Measurements from ENCODE around the gene TNS4. TPM values are rescaled to one million over a fixed set of nuclear protein-coding genes. Genes with fewer than 3 reads are reported as not detected.

The TNS4 gene
- total RNA-seq, 1 donor from 2014 or later: not detected

DNA sequence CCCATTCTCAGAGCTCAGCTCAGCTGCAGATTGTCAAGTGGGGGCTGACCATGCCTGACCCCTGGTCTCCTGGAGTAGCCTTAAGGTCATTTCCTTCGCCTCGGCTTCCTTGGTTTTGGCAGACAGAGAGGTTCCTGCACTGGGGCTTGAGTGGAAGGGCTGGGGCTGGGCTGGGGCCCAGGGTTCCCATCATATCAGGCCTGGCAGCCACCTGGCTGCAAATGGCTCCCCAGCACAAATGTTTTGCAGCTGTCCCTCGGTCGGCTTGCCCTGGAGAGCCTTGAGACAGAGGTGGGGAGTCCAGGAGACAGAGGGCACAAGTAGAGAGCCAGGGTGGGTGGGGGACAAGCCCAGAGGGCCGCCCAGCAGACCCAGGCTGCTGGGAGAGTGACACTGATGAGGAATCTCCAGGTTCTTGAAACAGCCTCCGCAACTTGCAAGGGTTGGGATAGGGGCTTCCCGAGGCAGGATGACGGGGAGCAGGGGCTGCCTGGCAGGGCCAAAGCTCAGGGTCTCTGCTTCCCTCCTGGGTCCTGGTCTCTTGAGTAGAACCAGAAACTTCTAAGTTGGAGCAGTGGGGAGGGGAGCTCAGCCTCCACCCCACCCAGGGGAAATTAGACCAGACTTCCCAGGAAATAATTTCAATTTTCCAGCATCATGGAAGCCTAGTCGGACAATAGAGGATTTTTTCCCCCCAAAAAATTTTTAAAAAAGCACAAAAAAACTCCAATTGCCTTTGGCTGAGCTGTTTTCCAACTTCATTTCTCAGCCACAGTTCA, 38.9 kb downstream of the TNS4 start:
- DNase-seq (ENCODE audit: low spot score): no peak
- intact Hi-C loops (cut with DNase I): no loop called here

DNA sequence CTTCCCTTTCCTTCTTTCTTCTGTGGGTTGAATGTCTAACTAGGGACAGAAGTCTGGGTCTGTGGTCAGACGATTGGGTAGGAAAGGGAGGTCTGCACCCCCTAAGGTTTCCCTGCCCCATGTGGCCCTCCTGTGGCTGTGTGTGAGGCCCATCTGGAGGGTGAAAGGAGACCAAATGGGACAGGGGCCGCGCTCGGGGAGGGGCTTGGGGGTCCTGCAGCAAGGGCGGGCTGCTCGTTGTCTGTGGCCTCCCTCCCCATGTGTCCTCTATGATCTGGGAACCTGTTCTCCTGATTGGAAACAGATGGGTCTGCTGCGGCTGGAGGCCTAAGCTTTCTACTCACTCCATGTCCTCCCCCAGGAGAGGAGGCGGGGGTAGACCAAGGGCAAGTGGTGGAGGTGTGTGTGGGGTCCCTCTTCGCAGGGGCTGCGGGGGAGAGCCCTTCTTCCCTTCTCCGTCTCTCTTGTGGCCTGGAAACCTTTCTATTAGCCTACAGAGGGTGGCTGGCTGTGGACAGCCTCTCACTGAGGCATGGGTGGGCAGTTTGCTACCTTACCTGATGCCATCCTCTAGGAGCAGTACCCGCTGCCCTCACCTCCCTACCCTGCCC, 39.6 kb downstream of the TNS4 start:
- intact Hi-C loops (cut with DNase I): no loop called here
- no peak for DNase-seq (ENCODE audit: low spot score)

DNA sequence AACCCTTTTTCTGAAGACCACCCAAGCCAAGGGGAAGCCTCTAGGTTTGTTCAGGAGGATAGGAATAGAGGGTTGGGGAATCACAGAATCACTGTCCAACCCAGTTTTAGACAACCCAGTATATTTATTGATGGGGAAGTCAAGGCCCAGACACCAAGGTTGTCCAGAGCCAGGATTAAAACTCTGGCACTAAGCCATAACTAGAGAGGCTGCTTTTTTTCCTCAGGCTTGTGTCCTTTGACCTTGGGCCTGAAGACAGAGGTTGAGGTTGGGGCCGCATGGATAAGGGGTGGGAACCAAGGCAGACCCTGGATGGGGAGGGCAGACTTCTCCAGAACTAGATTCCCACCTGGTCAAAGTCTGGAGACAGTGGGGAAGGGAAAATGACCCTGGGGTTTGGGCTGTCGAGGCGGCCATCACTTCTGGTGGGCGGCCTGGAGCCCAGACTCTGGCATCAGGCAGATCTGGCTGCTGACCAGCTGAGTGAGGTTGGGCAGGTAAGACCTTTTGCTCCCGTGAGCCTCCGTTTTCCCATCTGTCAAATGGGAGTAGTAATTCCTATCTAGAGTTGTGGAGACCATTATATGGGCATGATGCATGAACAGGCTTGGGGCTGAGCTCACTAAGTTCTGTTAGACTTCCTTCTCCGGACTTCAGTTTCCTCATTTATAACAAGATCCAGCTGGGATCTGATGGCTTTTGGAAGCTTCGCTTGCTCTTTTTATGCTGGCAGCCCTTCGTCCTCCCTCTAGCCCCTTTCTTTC, 40.3 kb downstream of the TNS4 start:
- no peak for DNase-seq (ENCODE audit: low spot score)
- intact Hi-C loops (cut with DNase I): no loop called here

DNA sequence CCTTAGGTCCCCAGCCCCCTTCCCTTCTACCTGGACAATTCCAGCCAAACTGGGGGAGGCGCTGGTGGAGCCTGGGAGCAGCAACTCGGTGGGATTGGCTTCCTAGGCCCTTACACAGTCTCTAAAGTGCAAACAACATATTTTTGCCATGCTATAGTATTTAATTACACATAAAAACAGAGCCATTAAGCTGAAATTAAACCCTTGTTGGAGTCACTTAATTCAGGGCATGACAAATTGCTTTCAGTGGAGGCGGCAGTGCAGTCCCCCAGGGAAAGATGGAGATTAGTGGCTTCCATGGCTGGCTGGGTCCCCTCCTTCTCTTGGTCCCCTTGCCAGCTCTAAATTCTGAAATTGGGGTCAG, 40.8 kb downstream of the TNS4 start:
- DNase-seq (ENCODE audit: low spot score): no peak
- intact Hi-C loops (cut with DNase I): no loop called here

DNA sequence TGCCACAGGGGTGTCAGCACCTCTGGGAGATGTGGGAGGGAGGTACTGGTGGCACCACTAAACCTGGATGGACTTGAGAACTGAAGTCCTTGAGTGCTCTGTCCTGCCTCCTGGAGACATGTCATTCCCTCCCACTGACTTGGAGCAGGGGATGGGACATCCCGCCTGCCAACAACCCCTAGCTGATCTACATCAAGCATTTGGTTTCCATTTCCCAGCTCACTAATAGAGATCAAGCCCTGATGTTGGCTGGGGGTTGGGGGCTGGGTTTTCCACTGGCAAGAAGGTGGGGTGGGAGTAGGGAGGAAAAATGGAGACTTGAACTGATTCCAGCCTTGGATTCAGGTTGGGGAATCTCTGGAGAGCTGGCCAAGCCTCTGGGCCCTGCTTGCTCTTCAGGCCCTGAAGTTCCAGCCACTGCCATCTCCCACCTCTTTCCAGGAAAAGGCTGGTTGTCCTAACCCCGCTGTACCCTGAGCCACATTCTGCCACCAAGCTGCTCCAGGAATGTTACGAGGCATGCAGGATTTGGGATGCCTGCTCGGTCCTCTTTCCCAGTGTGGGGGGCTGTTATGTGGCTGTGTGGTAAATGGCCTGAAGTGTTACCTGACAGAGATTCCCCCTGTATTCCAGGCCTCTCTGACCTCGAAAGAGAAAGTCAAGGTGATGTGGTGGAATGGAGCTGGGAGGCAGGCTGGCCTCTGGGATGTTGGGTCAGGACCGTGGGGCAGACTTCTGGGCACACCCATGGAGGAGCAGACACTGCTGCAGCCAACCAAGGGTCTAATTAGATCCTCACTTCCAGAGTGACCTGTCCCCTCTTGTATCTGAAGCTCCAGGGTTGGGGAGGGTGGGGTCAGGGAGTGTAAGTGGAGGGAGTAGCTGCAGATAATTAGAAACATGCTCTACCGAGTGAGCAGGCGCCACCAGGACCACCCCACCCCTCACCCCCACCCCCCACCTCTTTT, 41.5 kb downstream of the TNS4 start:
- no peak for DNase-seq (ENCODE audit: low spot score)
- intact Hi-C loops (cut with DNase I): no loop called here

DNA sequence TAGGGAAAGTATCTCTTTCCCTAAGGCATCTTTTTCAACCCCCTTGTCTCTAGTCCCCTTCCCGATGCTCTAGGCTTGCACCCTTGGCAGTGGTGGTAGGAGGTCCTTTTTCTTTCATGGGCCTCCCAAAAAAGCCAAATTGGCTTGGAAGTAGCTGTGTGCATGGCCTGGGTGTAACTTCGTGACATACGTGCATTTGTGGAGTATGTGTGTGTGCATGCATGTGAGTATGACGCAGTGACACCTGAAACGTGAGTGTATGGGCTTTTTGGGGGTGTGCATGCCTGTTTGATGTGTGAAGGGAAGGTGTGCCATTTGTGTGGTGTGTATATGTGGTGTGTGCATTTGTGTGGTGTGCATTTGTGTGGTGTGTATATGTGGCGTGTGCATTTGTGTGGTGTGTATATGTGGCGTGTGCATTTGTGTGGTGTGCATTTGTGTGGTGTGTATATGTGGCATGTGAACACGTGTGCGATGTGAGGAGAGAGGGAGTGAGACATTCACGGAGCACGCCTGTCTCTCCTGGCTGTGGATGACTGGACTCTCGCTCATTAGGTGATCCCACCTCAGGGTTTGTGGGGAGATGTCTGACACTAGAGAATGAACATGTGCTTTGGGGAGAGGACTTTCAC, 42.5 kb downstream of the TNS4 start:
- intact Hi-C loops (cut with DNase I): no loop called here
- DNase-seq (ENCODE audit: low spot score): no peak

DNA sequence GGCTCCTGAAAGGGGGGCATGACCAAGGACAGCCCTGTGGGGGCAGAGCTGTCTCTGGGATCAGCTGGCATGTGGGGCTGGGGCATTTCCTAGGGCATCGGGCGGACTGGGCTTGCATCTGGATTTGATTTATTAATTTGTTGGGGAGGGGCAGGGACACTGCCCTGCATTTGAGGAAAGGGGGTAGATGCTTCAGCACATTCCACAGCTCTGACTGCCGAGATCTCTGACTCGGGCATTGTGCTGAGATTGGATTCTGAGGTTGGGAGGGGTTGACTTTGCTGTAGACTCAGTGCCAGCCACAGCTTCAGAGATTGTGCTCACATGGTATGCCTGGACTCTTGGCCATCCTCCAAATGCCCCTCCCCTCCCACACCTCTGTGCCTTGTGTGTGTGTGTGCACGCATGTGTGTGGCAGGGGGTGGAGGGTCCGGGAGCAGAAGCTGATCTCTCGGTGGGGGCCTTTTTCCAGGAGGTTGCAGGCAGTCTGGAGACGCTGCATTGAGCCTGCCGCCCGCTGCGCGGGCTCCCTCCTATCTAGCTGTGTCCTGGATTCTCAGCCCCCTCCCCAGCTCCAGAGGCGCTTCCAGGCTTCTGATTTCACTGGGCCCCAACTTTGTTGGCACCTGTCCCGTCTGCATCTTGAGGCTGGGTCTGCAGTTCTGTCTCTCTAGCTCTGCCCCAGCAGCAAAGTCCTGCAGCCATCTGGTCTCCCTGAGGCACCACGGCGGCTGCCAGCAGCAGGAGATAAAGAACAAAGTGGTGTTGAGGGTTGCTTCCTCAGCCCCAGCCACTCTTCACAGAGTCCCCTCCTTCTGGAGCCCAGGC, 43.2 kb downstream of the TNS4 start:
- intact Hi-C loops (cut with DNase I): no loop called here
- no peak for DNase-seq (ENCODE audit: low spot score)

DNA sequence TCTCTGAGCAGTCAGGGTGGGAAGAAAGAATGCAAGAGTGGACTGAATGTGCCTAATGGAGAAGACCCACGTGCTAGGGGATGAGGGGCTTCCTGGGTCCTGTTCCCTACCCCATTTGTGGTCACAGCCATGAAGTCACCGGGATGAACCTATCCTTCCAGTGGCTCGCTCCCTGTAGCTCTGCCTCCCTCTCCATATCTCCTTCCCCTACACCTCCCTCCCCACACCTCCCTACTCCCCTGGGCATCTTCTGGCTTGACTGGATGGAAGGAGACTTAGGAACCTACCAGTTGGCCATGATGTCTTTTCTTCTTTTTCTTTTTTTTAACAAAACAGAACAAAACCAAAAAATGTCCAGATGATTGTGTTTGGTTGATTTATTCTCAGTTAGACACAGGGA, 44.1 kb downstream of the TNS4 start:
- intact Hi-C loops (cut with DNase I): no loop called here
- no peak for DNase-seq (ENCODE audit: low spot score)

DNA sequence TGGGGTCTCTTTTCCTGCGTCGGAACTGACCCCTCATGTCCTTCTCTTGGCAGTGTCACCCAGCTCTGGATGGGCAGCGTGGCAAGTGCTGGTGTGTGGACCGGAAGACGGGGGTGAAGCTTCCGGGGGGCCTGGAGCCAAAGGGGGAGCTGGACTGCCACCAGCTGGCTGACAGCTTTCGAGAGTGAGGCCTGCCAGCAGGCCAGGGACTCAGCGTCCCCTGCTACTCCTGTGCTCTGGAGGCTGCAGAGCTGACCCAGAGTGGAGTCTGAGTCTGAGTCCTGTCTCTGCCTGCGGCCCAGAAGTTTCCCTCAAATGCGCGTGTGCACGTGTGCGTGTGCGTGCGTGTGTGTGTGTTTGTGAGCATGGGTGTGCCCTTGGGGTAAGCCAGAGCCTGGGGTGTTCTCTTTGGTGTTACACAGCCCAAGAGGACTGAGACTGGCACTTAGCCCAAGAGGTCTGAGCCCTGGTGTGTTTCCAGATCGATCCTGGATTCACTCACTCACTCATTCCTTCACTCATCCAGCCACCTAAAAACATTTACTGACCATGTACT, 44.9 kb downstream of the TNS4 start:
- no peak for DNase-seq (ENCODE audit: low spot score)
- intact Hi-C loops (cut with DNase I): no loop called here

DNA sequence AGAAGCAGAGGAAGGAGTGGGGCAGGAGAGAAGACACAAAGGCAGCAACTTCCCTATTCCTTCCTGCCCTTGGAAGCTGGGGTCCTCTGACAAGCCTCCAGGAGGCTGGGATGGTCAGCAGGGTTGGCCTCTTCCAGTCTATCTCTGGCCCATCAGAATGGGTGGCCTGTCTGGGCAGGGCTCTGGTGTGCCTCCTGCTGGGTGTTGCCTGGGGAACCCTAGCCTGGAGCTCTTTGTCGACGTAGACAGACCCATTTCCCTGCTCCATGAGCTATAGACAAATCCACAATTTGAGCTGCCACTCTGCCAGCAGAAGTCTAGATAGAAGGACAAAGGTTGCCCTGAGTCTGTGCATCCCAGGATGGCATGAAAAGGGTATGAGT, 46.8 kb downstream of the TNS4 start:
- no peak for DNase-seq (ENCODE audit: low spot score)
- intact Hi-C loops (cut with DNase I): no loop called here

DNA sequence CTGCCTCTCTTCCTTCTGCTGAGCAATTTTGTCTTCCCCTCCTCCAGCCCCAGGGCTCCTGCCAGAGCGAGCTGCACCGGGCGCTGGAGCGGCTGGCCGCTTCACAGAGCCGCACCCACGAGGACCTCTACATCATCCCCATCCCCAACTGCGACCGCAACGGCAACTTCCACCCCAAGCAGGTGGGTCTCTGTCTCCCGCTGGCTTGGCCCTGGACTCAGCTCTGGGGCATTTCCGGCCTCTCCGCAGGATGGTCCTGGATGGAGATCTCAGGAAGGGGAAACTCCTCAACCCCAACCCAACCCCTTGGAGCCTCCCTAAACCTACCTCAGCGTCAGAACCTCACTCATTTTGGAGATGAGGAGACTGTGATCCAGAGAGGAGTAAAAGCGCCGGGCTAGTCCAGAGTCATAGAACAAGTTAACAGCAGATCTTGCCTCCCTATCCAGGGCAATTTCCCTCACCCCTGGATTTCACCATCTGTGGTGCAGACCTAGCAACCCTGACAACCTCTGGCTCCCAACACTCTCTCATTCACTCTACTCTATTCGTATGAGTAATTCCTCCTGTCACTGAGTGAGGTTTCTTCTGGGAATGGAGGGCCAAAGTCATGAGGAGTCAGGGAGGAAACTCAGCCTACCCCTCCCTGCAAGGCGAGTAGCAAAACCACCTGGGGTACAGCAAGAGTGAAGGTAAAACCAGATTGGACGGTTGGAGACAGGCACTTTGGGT, 47.4 kb downstream of the TNS4 start:
- DNase-seq (ENCODE audit: low spot score): no peak
- intact Hi-C loops (cut with DNase I): no loop called here

DNA sequence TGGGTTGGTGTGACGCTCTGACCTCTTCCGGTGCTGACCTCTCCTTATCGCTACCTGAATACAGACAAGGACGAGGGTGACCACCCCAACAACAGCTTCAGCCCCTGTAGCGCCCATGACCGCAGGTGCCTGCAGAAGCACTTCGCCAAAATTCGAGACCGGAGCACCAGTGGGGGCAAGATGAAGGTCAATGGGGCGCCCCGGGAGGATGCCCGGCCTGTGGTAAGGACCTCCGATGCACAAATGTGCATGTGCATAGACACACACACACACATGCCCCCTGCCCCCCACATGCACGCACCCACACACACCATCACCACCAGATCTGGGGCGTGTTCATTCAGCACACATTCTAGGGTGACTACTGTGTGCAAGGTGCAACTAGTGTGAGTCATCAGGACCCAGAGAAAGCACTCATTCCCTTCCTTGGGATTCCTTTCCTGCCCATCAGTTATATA, 48.5 kb downstream of the TNS4 start:
- intact Hi-C loops (cut with DNase I): no loop called here
- DNase-seq (ENCODE audit: low spot score): no peak

DNA sequence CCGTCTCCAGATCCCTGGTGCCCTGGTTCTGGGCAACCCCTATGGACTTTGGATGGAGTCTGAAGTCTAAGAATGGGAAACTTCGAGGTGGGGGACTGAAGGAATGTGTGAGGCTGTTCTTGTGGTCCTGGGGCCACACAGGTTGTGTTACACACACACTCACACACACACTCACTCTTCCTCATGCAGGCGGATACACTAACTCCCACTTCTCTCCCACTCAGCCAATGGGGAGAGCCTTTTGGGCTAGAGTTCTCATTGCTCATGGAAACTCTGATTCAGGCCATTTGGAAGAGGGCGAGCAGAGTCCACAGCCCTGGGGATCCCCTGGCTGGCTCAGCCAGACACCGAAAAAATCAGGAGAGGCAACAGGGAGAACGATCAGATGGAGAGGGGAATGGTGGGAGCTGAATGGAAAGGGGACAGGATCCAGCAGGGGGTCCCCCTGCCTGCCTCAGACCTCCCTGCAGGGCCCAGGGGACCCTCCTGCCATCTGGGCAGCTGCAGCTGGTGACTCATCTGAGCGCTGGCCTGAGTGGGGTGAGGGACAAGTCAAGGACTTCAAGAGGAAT, 49.1 kb downstream of the TNS4 start:
- no peak for DNase-seq (ENCODE audit: low spot score)
- intact Hi-C loops (cut with DNase I): no loop called here

DNA sequence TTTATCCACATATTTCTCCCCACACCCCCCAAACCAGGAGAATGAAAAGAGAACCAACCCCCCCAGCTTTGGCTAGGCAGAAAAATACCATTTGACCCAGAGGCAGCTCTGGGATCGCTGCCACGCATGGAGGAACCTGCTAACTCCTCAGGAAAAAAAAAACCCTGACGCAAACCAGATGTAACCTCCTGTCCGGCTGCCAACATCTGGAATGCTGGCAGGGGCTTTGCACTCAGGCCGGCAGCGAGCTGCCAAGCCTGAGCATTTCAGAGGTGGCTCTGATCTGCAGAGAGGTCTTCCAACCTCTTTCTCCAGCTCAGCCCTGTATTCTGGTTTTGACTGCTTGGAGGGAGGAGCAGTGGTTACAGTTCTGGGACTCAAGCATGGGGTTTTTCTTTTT, 50.0 kb downstream of the TNS4 start:
- intact Hi-C loops (cut with DNase I): no loop called here
- DNase-seq (ENCODE audit: low spot score): peak; percentile 84

DNA sequence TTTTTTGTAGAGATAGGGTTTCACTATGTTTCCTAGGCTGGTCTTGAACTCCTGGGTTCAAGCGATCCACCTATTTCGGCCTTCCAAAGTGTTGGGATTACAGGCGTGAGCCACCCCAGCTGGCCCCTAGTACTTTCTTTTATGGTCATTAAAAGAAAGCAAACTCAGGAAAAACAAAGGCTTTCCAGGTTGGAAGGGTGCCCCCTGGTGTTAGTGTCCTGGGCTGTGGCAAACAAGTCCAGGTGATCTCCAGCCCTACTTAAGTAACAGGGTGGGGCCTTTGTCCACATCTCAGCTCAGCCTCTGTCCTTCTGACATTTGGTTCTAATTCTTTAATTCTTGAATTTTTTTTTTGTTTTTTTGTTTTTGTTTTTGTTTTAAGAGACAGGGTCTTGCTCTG, 51.2 kb downstream of the TNS4 start:
- intact Hi-C loops (cut with DNase I): no loop called here
- DNase-seq (ENCODE audit: low spot score): no peak

DNA sequence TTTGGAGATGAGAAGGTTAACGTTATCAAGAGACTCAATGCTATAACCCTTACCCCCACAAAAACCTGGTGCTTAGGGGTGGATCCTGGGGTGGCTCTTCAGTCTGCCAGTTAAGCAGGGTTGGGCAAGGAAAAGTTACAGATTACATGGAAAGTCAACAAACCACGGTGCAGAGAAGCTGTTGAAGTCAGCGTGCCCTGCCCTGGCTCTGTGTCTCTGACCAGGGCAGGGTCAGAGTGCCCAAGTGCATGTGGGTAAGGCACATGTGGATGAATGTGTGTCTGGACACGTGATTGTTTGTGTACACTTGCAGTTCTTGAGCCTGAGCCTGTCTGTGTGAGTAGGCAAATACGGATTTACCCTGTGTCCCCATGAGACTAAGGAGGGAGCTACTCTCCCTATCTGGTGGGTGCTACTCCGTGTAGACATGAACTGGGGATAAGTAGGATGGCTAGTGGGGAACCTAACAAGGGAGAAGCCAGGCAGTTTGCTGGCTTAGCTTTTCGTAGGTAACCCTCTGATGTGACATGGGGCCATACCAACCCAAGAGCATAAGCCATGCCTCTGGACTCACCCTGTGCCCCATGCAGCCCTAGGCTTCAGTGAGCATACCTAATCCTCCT, 52.7 kb downstream of the TNS4 start:
- intact Hi-C loops (cut with DNase I): no loop called here
- DNase-seq (ENCODE audit: low spot score): no peak

DNA sequence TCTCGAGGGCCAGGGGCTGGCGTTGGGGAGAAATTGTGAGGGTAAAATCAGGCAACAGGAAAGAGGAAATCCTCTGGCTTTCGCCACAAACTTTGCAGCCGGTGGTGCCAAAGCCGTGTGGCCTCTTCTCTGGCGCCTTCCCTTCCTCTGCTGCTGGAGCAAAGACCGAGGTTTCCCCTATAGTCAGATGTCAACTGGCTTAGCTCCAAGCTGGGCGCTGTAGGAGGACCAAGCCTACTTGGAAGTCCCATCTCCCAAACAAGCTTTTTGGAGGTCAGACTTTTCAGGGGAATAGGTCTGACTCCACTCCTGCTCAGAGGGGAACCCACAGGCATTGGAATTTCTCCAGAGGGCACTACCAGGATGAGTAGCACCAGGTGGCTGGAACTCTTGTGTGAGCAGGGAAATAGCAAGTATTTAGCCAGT, 53.2 kb downstream of the TNS4 start:
- intact Hi-C loops (cut with DNase I): no loop called here
- DNase-seq (ENCODE audit: low spot score): no peak
